ENCODE measurements around the gene SPIRE1. TPM values are rescaled to one million over a fixed set of nuclear protein-coding genes. Genes with fewer than 3 reads are reported as not detected.

SPIRE1 gene
- polyA plus RNA-seq, 4 donors: 1.6 to 4.0 (median 2.1) TPM

DNA sequence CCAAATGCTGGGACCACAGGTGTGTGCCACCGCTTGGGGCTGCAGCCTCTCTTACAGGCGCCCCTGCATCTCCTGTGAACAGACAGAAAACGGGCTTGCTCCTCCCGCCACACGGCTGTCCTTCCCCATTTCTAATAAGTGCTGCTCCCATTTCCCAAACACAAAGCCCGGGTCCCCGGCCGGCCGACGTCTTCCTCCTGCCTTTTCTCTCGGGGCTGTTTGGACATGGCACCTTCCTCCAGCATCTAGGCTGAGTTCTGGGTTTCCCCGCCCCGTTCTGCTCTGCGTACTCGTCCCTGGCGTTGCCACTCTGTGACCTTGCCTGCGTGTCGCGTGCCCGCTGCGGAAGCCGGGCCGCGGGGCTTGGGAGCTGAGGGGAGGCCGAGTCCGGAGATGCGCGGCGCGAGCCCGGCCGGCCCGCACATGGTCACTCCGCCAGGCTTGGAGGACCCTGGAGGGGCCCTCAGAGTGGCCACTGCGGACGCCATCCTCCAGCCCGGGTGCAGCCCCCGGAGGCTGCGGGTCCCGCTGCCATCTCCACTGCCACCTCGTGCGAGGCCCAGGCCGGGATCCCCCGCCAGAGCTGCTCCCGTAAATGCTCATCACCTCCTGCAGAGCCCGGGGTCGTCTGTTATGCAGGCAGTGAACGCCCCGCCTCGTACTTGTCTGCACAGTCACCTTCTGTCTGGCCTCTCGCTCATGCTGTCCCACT is 223.9 kb downstream of the SPIRE1 start:
- DNase-seq: no peak
- Histone ChIP-seq H3K4me3 (ENCODE audit: low read depth in 1 of 3, low read length in 3 of 3) (no peak overlapping the region), H3K27me3 (ENCODE audit: control insufficient read depth in 3 of 3, insufficient read depth in 3 of 3, low read length in 3 of 3) (no peaks in the 10 kb centered on the region), H3K4me1 (ENCODE audit: control insufficient read depth in 3 of 3, insufficient read depth in 2 of 3, low read depth in 1 of 3, low read length in 2 of 3) (no peaks in the 10 kb centered on the region), H3K27ac (ENCODE audit: low read depth in 1 of 3, low read length in 2 of 3) (no peak overlapping the region), H3K9me3 (ENCODE audit: control insufficient read depth in 2 of 2, insufficient read depth in 1 of 2, low read depth in 1 of 2, low read length in 1 of 2) (no peaks in the 10 kb centered on the region), H3K36me3 (ENCODE audit: control insufficient read depth in 3 of 3, insufficient read depth in 2 of 3, low read depth in 1 of 3, low read length in 3 of 3) (peaks cover 0 to 58% (median 0%) of the 10 kb centered on the region in 3 donors)
- WGBS, 3 donors: 97 to 98% (median 98%) methylated on average over 48 to 51 of the region's 51 CpGs
- FAIRE-seq: no peak

DNA sequence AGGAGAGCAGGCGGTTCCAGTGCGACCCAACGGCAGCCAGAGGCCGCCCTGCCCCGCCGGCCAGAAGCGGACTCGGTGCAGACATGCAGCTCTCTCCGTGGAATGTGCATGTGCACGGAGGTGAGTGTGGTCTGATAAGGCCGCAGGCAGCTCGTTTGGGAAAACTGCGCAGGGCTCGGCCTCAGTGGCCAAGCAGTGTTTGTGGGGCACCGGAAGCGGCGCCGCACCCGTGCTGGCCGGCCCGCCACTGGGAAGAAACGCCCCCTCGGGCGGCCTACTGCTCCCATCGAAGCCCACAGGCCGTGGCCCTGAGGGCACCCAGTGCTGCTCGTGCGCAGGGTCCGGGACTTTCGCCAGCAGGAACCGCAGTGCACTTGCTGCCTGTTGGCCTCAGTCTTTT is 225.0 kb downstream of the SPIRE1 start:
- H3K27me3 ChIP-seq (ENCODE audit: control insufficient read depth in 3 of 3, insufficient read depth in 3 of 3, low read length in 3 of 3): no peaks in the 10 kb centered on the region
- 97 to 99% (median 97%) methylated on average over 31 of the region's 31 CpGs for WGBS, 3 donors
- H3K36me3 ChIP-seq (ENCODE audit: control insufficient read depth in 3 of 3, insufficient read depth in 2 of 3, low read depth in 1 of 3, low read length in 3 of 3): peaks cover 0 to 55% (median 0%) of the 10 kb centered on the region in 3 donors
- no peak for DNase-seq
- FAIRE-seq: no peak
- H3K4me3 ChIP-seq (ENCODE audit: low read depth in 1 of 3, low read length in 3 of 3): no peak overlapping the region
- no peaks in the 10 kb centered on the region for H3K9me3 ChIP-seq (ENCODE audit: control insufficient read depth in 2 of 2, insufficient read depth in 1 of 2, low read depth in 1 of 2, low read length in 1 of 2)
- H3K27ac ChIP-seq (ENCODE audit: low read depth in 1 of 3, low read length in 2 of 3): no peak overlapping the region
- no peaks in the 10 kb centered on the region for H3K4me1 ChIP-seq (ENCODE audit: control insufficient read depth in 3 of 3, insufficient read depth in 2 of 3, low read depth in 1 of 3, low read length in 2 of 3)

DNA sequence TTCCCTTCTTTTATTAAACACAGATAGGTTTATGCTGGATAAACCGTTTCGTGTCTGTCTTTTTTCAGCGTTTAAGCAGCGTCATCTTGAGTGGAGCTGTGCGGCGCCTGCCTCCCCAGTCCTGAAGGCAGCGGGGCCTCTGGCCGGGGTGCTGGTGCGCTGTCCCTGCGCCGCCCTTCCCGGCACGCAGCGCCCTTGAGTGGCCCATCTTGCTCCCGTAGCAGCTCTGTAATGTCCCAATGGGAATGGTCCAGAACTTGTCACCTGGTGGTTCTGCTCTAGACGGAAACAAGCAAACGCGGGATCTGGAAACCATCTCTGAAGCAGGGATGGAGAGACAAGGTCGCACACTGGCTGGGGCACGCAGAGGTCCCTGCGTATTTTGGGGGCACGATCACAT is 225.7 kb downstream of the SPIRE1 start:
- FAIRE-seq (no peak), DNase-seq (no peak)
- 95 to 98% (median 96%) methylated on average over 22 of the region's 22 CpGs for WGBS, 3 donors
- H3K27ac ChIP-seq (ENCODE audit: low read depth in 1 of 3, low read length in 2 of 3): no peak overlapping the region
- H3K27me3 ChIP-seq (ENCODE audit: control insufficient read depth in 3 of 3, insufficient read depth in 3 of 3, low read length in 3 of 3): no peaks in the 10 kb centered on the region
- no peak overlapping the region for H3K4me3 ChIP-seq (ENCODE audit: low read depth in 1 of 3, low read length in 3 of 3)
- H3K9me3 ChIP-seq (ENCODE audit: control insufficient read depth in 2 of 2, insufficient read depth in 1 of 2, low read depth in 1 of 2, low read length in 1 of 2): no peaks in the 10 kb centered on the region
- H3K36me3 ChIP-seq (ENCODE audit: control insufficient read depth in 3 of 3, insufficient read depth in 2 of 3, low read depth in 1 of 3, low read length in 3 of 3): peaks cover 0 to 57% (median 0%) of the 10 kb centered on the region in 3 donors
- H3K4me1 ChIP-seq (ENCODE audit: control insufficient read depth in 3 of 3, insufficient read depth in 2 of 3, low read depth in 1 of 3, low read length in 2 of 3): no peaks in the 10 kb centered on the region

DNA sequence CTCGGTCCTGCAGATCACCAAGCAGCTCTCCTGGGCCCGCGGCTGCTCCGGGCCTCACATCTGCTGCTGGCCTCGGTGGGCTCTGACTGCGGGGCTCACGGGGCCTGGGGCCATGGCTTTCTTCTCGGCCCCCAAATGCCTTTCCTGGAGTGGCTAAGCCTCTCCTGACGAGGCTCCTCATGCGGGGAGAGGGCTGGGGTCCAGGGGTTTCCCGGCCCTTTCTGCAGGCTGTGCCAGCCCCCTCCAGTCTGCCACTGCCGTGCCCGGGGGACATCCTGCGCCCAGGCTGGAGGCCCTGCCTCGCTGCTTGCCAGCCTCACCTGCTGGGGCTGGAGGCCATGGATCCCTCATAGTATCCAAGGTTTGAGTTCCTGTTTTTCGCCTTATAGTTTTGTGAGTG is 226.3 kb downstream of the SPIRE1 start:
- peaks cover 0 to 56% (median 0%) of the 10 kb centered on the region in 3 donors for H3K36me3 ChIP-seq (ENCODE audit: control insufficient read depth in 3 of 3, insufficient read depth in 2 of 3, low read depth in 1 of 3, low read length in 3 of 3)
- H3K4me1 ChIP-seq (ENCODE audit: control insufficient read depth in 3 of 3, insufficient read depth in 2 of 3, low read depth in 1 of 3, low read length in 2 of 3): no peaks in the 10 kb centered on the region
- no peak for DNase-seq
- H3K9me3 ChIP-seq (ENCODE audit: control insufficient read depth in 2 of 2, insufficient read depth in 1 of 2, low read depth in 1 of 2, low read length in 1 of 2): no peaks in the 10 kb centered on the region
- no peaks in the 10 kb centered on the region for H3K27me3 ChIP-seq (ENCODE audit: control insufficient read depth in 3 of 3, insufficient read depth in 3 of 3, low read length in 3 of 3)
- H3K4me3 ChIP-seq (ENCODE audit: low read depth in 1 of 3, low read length in 3 of 3): no peak overlapping the region
- 96 to 98% (median 97%) methylated on average over 15 to 16 of the region's 16 CpGs for WGBS, 3 donors
- H3K27ac ChIP-seq (ENCODE audit: low read depth in 1 of 3, low read length in 2 of 3): no peak overlapping the region
- FAIRE-seq: no peak

DNA sequence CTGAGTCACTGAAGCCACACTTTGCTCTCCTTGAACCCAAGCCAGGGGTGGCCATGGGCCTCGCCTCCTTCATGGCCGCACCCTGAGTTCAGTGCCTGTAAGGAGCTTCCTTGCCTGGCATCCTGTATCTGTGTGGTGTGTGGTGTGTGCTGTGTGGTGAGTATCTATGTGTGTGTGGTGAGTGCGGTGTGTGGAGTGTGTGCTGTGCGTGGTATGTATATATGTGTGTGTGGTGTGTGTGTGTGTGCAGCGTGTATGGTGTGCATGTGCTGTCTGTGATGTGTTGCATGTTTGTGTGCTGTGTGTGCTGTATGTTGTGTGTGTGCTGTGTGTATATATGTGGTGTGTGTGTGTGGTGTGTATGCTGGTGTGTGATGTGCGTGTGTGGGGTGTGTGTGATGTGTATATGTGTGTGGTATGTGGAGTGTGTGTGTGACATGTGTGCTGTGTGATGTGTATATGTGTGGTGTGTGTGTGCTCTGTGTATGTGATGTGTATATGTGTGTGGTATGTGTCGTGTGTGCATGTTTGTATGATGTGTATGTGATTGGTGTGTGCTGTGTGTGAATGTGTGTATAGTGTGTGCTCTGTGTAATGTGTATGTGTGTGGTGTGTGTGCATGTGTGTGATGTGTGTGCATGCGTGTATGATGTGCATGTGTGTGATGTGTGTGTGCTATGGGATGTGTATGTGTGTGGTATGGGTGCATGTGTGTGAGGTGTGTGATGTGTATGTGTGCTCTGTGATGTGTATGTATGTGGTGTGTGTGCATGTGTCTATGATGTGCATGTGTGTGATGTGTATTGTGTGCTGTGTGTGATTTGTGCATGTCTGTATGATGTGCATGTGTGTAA is 227.5 kb downstream of the SPIRE1 start:
- H3K27me3 ChIP-seq (ENCODE audit: control insufficient read depth in 3 of 3, insufficient read depth in 3 of 3, low read length in 3 of 3): no peaks in the 10 kb centered on the region
- H3K9me3 ChIP-seq (ENCODE audit: control insufficient read depth in 2 of 2, insufficient read depth in 1 of 2, low read depth in 1 of 2, low read length in 1 of 2): no peaks in the 10 kb centered on the region
- H3K27ac ChIP-seq (ENCODE audit: low read depth in 1 of 3, low read length in 2 of 3): no peak overlapping the region
- no peak overlapping the region for H3K4me3 ChIP-seq (ENCODE audit: low read depth in 1 of 3, low read length in 3 of 3)
- peaks cover 0 to 55% (median 0%) of the 10 kb centered on the region in 3 donors for H3K36me3 ChIP-seq (ENCODE audit: control insufficient read depth in 3 of 3, insufficient read depth in 2 of 3, low read depth in 1 of 3, low read length in 3 of 3)
- no peak for FAIRE-seq
- H3K4me1 ChIP-seq (ENCODE audit: control insufficient read depth in 3 of 3, insufficient read depth in 2 of 3, low read depth in 1 of 3, low read length in 2 of 3): no peaks in the 10 kb centered on the region
- DNase-seq: no peak
- WGBS, 3 donors: 82 to 95% (median 92%) methylated on average over 8 of the region's 8 CpGs

DNA sequence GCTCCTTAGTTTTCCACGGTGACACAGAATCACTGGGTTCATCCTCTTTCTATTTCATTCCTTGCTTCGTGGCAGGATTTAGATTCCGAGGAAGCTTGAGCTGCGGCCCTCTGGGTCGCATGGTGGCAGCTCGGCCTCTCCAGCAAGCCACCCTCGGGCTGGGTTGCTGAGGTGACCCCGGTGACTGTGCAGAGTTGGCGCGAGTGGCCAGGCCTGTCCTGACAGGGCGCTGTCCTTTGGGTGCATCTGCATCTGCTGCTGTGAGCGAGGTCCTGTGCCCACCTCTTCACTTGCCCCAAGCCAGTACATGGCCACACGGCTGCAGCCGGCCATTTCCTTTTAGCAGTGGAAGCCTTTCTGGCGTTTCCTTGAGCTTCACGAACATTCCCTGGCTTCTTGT is 228.4 kb downstream of the SPIRE1 start:
- DNase-seq: no peak
- Histone ChIP-seq H3K4me1 (ENCODE audit: control insufficient read depth in 3 of 3, insufficient read depth in 2 of 3, low read depth in 1 of 3, low read length in 2 of 3) (no peaks in the 10 kb centered on the region), H3K27ac (ENCODE audit: low read depth in 1 of 3, low read length in 2 of 3) (no peak overlapping the region), H3K27me3 (ENCODE audit: control insufficient read depth in 3 of 3, insufficient read depth in 3 of 3, low read length in 3 of 3) (no peaks in the 10 kb centered on the region), H3K36me3 (ENCODE audit: control insufficient read depth in 3 of 3, insufficient read depth in 2 of 3, low read depth in 1 of 3, low read length in 3 of 3) (peaks cover 0 to 52% (median 0%) of the 10 kb centered on the region in 3 donors), H3K9me3 (ENCODE audit: control insufficient read depth in 2 of 2, insufficient read depth in 1 of 2, low read depth in 1 of 2, low read length in 1 of 2) (no peaks in the 10 kb centered on the region), H3K4me3 (ENCODE audit: low read depth in 1 of 3, low read length in 3 of 3) (no peak overlapping the region)
- no peak for FAIRE-seq
- WGBS, 3 donors: 91 to 95% (median 93%) methylated on average over 16 of the region's 16 CpGs

DNA sequence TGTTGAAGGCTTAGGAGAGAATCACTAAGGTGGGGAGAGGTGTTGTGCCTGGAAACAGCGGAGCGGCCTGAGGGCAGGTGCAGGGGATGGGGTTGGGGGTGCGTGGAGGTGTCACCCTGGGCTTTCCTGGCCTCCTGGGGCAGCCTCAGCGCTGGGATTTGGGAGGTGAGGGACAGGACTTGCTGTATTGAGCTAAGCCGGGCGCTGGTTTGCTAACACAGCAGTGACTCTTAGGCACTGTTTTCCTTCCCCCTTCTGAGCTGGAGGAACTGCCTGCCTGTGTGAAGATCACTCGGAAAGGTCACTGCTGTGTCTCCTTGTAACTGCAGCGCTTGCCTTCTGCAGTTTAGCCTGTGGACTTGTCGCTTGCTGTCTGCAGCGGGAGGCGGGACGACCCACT is 229.0 kb downstream of the SPIRE1 start:
- no peak for DNase-seq
- peaks cover 0 to 47% (median 0%) of the 10 kb centered on the region in 3 donors for H3K36me3 ChIP-seq (ENCODE audit: control insufficient read depth in 3 of 3, insufficient read depth in 2 of 3, low read depth in 1 of 3, low read length in 3 of 3)
- no peak overlapping the region for H3K27ac ChIP-seq (ENCODE audit: low read depth in 1 of 3, low read length in 2 of 3)
- H3K9me3 ChIP-seq (ENCODE audit: control insufficient read depth in 2 of 2, insufficient read depth in 1 of 2, low read depth in 1 of 2, low read length in 1 of 2): no peaks in the 10 kb centered on the region
- 90 to 95% (median 91%) methylated on average over 12 of the region's 12 CpGs for WGBS, 3 donors
- H3K27me3 ChIP-seq (ENCODE audit: control insufficient read depth in 3 of 3, insufficient read depth in 3 of 3, low read length in 3 of 3): no peaks in the 10 kb centered on the region
- H3K4me3 ChIP-seq (ENCODE audit: low read depth in 1 of 3, low read length in 3 of 3): no peak overlapping the region
- FAIRE-seq: no peak
- no peaks in the 10 kb centered on the region for H3K4me1 ChIP-seq (ENCODE audit: control insufficient read depth in 3 of 3, insufficient read depth in 2 of 3, low read depth in 1 of 3, low read length in 2 of 3)

DNA sequence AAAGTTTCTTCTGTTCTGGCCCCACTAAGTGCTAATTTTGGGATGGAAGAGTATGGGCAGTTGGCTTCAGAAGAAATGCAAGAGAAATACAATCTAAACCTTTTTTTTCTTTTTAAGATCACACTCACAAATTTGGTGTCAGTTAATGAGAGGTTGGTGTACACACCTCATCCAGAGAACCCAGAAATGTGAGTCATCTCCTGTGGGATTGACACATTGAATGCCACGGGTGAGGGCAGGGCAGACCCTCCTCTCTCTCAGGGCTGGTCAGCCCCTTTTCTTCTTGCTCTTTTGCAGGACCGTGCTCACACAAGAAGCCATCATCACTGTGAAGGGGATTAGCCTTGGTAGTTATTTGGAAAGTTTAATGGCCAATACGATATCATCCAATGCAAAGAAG is 231.0 kb downstream of the SPIRE1 start:
- no peak for FAIRE-seq
- H3K4me1 ChIP-seq (ENCODE audit: control insufficient read depth in 3 of 3, insufficient read depth in 2 of 3, low read depth in 1 of 3, low read length in 2 of 3): no peaks in the 10 kb centered on the region
- H3K36me3 ChIP-seq (ENCODE audit: control insufficient read depth in 3 of 3, insufficient read depth in 2 of 3, low read depth in 1 of 3, low read length in 3 of 3): peaks cover 0 to 36% (median 0%) of the 10 kb centered on the region in 3 donors
- H3K27ac ChIP-seq (ENCODE audit: low read depth in 1 of 3, low read length in 2 of 3): no peak overlapping the region
- 80 to 91% (median 91%) methylated on average over 3 of the region's 3 CpGs for WGBS, 3 donors
- no peak overlapping the region for H3K4me3 ChIP-seq (ENCODE audit: low read depth in 1 of 3, low read length in 3 of 3)
- no peaks in the 10 kb centered on the region for H3K27me3 ChIP-seq (ENCODE audit: control insufficient read depth in 3 of 3, insufficient read depth in 3 of 3, low read length in 3 of 3)
- no peaks in the 10 kb centered on the region for H3K9me3 ChIP-seq (ENCODE audit: control insufficient read depth in 2 of 2, insufficient read depth in 1 of 2, low read depth in 1 of 2, low read length in 1 of 2)
- no peak for DNase-seq

Measured in small intestine (tissue), 7 donors.